Measurements from ENCODE around the gene STAB1. TPM values are rescaled to one million over a fixed set of nuclear protein-coding genes. Genes with fewer than 3 reads are reported as not detected.

Gene STAB1
- total RNA-seq, result 67.3 TPM

GRCh38 chr3:52494886-52495495 lies at the start of gene STAB1:
TSS of gene STAB1 (plus strand) at chr3:52495338. CDS start at chr3:52495414, 76 bp downstream.
- peak within 1 kb of the TSS; percentile 30 to 64 (median 45) for H3K9ac ChIP-seq (ENCODE audit: low read depth in 1 of 3, low read length in 3 of 3)
- no peaks in the 10 kb centered on the region for H3K27me3 ChIP-seq (ENCODE audit: control insufficient read depth in 3 of 3, insufficient read depth in 3 of 3, low read length in 3 of 3)
- H3K9me3 ChIP-seq (ENCODE audit: control insufficient read depth in 3 of 3, low read length in 3 of 3), result no peaks in the 10 kb centered on the region
- peak within 1 kb of the TSS; percentile 33 to 60 (median 54) for H3K4me3 ChIP-seq (ENCODE audit: low read length in 3 of 3)
- peaks cover 26 to 34% (median 31%) of the 10 kb centered on the region in 3 donors for H3K36me3 ChIP-seq (ENCODE audit: control insufficient read depth in 3 of 3, insufficient read depth in 3 of 3, low read length in 3 of 3)
- peak within 1 kb of the TSS; percentile 72 for H3K27ac ChIP-seq (ENCODE audit: low read depth, low read length)
- H3K4me1 ChIP-seq (ENCODE audit: control insufficient read depth in 3 of 3, insufficient read depth in 3 of 3, low read length in 3 of 3), result peaks cover 20 to 60% (median 54%) of the 10 kb centered on the region in 3 donors

GRCh38 chr3:52446042-52446441 lies 49.1 kb upstream of the STAB1 start:
- Histone ChIP-seq H3K9me3 (ENCODE audit: control insufficient read depth in 3 of 3, low read length in 3 of 3) (no peaks in the 10 kb centered on the region), H3K4me1 (ENCODE audit: control insufficient read depth in 3 of 3, insufficient read depth in 3 of 3, low read length in 3 of 3) (peaks cover 18 to 50% (median 47%) of the 10 kb centered on the region in 3 donors), H3K4me3 (ENCODE audit: low read length in 3 of 3) (no peak overlapping the region), H3K9ac (ENCODE audit: low read depth in 1 of 3, low read length in 3 of 3) (peak overlapping the region in 2 of 3 donors; percentile 45 to 50), H3K27me3 (ENCODE audit: control insufficient read depth in 3 of 3, insufficient read depth in 3 of 3, low read length in 3 of 3) (no peaks in the 10 kb centered on the region), H3K36me3 (ENCODE audit: control insufficient read depth in 3 of 3, insufficient read depth in 3 of 3, low read length in 3 of 3) (peaks cover 0 to 7% (median 5%) of the 10 kb centered on the region in 3 donors), H3K27ac (ENCODE audit: low read depth, low read length) (peak overlapping the region; percentile 25)

GRCh38 chr3:52446631-52447511 lies 48.3 kb upstream of the STAB1 start:
- Histone ChIP-seq H3K4me1 (ENCODE audit: control insufficient read depth in 3 of 3, insufficient read depth in 3 of 3, low read length in 3 of 3) (peaks cover 20 to 58% (median 54%) of the 10 kb centered on the region in 3 donors), H3K9ac (ENCODE audit: low read depth in 1 of 3, low read length in 3 of 3) (peak overlapping the region in 2 of 3 donors; percentile 45 to 50), H3K27ac (ENCODE audit: low read depth, low read length) (peak overlapping the region; percentile 25)

GRCh38 chr3:52447512-52448355 lies 47.4 kb upstream of the STAB1 start:
- Histone ChIP-seq H3K36me3 (ENCODE audit: control insufficient read depth in 3 of 3, insufficient read depth in 3 of 3, low read length in 3 of 3) (peaks cover 0 to 21% (median 19%) of the 10 kb centered on the region in 3 donors), H3K27me3 (ENCODE audit: control insufficient read depth in 3 of 3, insufficient read depth in 3 of 3, low read length in 3 of 3) (no peaks in the 10 kb centered on the region), H3K9me3 (ENCODE audit: control insufficient read depth in 3 of 3, low read length in 3 of 3) (no peaks in the 10 kb centered on the region), H3K4me3 (ENCODE audit: low read length in 3 of 3) (no peak overlapping the region), H3K9ac (ENCODE audit: low read depth in 1 of 3, low read length in 3 of 3) (peak overlapping the region in 1 of 3 donors; percentile 50), H3K4me1 (ENCODE audit: control insufficient read depth in 3 of 3, insufficient read depth in 3 of 3, low read length in 3 of 3) (peaks cover 24 to 67% (median 60%) of the 10 kb centered on the region in 3 donors), H3K27ac (ENCODE audit: low read depth, low read length) (peak overlapping the region; percentile 29)

More at GRCh38 chr3:52446631-52447511, 48.3 kb upstream of the STAB1 start:
- H3K27me3 ChIP-seq (ENCODE audit: control insufficient read depth in 3 of 3, insufficient read depth in 3 of 3, low read length in 3 of 3), result no peaks in the 10 kb centered on the region
- no peaks in the 10 kb centered on the region for H3K9me3 ChIP-seq (ENCODE audit: control insufficient read depth in 3 of 3, low read length in 3 of 3)
- H3K4me3 ChIP-seq (ENCODE audit: low read length in 3 of 3), result no peak overlapping the region
- H3K36me3 ChIP-seq (ENCODE audit: control insufficient read depth in 3 of 3, insufficient read depth in 3 of 3, low read length in 3 of 3), result peaks cover 0 to 15% (median 13%) of the 10 kb centered on the region in 3 donors

GRCh38 chr3:52450489-52451236 lies 44.5 kb upstream of the STAB1 start:
- Histone ChIP-seq H3K4me1 (ENCODE audit: control insufficient read depth in 3 of 3, insufficient read depth in 3 of 3, low read length in 3 of 3) (peaks cover 29 to 77% (median 67%) of the 10 kb centered on the region in 3 donors), H3K36me3 (ENCODE audit: control insufficient read depth in 3 of 3, insufficient read depth in 3 of 3, low read length in 3 of 3) (peaks cover 0 to 28% (median 19%) of the 10 kb centered on the region in 3 donors), H3K27me3 (ENCODE audit: control insufficient read depth in 3 of 3, insufficient read depth in 3 of 3, low read length in 3 of 3) (no peaks in the 10 kb centered on the region), H3K4me3 (ENCODE audit: low read length in 3 of 3) (peak overlapping the region; percentile 11 to 83 (median 72)), H3K9me3 (ENCODE audit: control insufficient read depth in 3 of 3, low read length in 3 of 3) (no peaks in the 10 kb centered on the region), H3K9ac (ENCODE audit: low read depth in 1 of 3, low read length in 3 of 3) (peak overlapping the region; percentile 2 to 99 (median 51)), H3K27ac (ENCODE audit: low read depth, low read length) (peak overlapping the region; percentile 94)

GRCh38 chr3:52451237-52452083 lies 43.7 kb upstream of the STAB1 start:
- Histone ChIP-seq H3K4me1 (ENCODE audit: control insufficient read depth in 3 of 3, insufficient read depth in 3 of 3, low read length in 3 of 3) (peaks cover 34 to 78% (median 70%) of the 10 kb centered on the region in 3 donors), H3K9ac (ENCODE audit: low read depth in 1 of 3, low read length in 3 of 3) (peak overlapping the region; percentile 35 to 99 (median 77)), H3K9me3 (ENCODE audit: control insufficient read depth in 3 of 3, low read length in 3 of 3) (no peaks in the 10 kb centered on the region), H3K36me3 (ENCODE audit: control insufficient read depth in 3 of 3, insufficient read depth in 3 of 3, low read length in 3 of 3) (peaks cover 0 to 28% (median 19%) of the 10 kb centered on the region in 3 donors), H3K27me3 (ENCODE audit: control insufficient read depth in 3 of 3, insufficient read depth in 3 of 3, low read length in 3 of 3) (no peaks in the 10 kb centered on the region), H3K27ac (ENCODE audit: low read depth, low read length) (peak overlapping the region; percentile 94), H3K4me3 (ENCODE audit: low read length in 3 of 3) (peak overlapping the region; percentile 45 to 83 (median 72))

- Histone ChIP-seq H3K27me3 (ENCODE audit: control insufficient read depth in 3 of 3, insufficient read depth in 3 of 3, low read length in 3 of 3) (no peaks in the 10 kb centered on the region), H3K36me3 (ENCODE audit: control insufficient read depth in 3 of 3, insufficient read depth in 3 of 3, low read length in 3 of 3) (peaks cover 0 to 28% (median 19%) of the 10 kb centered on the region in 3 donors), H3K4me1 (ENCODE audit: control insufficient read depth in 3 of 3, insufficient read depth in 3 of 3, low read length in 3 of 3) (peaks cover 41 to 78% (median 72%) of the 10 kb centered on the region in 3 donors), H3K4me3 (ENCODE audit: low read length in 3 of 3) (peak overlapping the region; percentile 45 to 83 (median 72)), H3K9ac (ENCODE audit: low read depth in 1 of 3, low read length in 3 of 3) (peak overlapping the region; percentile 76 to 99 (median 77)), H3K9me3 (ENCODE audit: control insufficient read depth in 3 of 3, low read length in 3 of 3) (no peaks in the 10 kb centered on the region), H3K27ac (ENCODE audit: low read depth, low read length) (peak overlapping the region; percentile 94)
Measured at GRCh38 chr3:52452126-52452525, 43.0 kb upstream of the STAB1 start.

- Histone ChIP-seq H3K4me1 (ENCODE audit: control insufficient read depth in 3 of 3, insufficient read depth in 3 of 3, low read length in 3 of 3) (peaks cover 41 to 80% (median 72%) of the 10 kb centered on the region in 3 donors), H3K36me3 (ENCODE audit: control insufficient read depth in 3 of 3, insufficient read depth in 3 of 3, low read length in 3 of 3) (peaks cover 2 to 30% (median 19%) of the 10 kb centered on the region in 3 donors), H3K27me3 (ENCODE audit: control insufficient read depth in 3 of 3, insufficient read depth in 3 of 3, low read length in 3 of 3) (no peaks in the 10 kb centered on the region), H3K9ac (ENCODE audit: low read depth in 1 of 3, low read length in 3 of 3) (peak overlapping the region; percentile 87 to 99 (median 95)), H3K4me3 (ENCODE audit: low read length in 3 of 3) (peak overlapping the region; percentile 73 to 93 (median 86)), H3K9me3 (ENCODE audit: control insufficient read depth in 3 of 3, low read length in 3 of 3) (no peaks in the 10 kb centered on the region), H3K27ac (ENCODE audit: low read depth, low read length) (peak overlapping the region; percentile 94)
Measured at GRCh38 chr3:52452570-52453221, 42.4 kb upstream of the STAB1 start.

Measured in skeletal muscle tissue (tissue), 4 donors.